Liver (tissue), 9 donors: ENCODE results near the gene COL27A1. TPM values are rescaled to one million over a fixed set of nuclear protein-coding genes. Genes with fewer than 3 reads are reported as not detected.

ENCODE experiments used
- DNase-seq: peaks from one replicate; pipeline ENCODE4 v3.0.0-alpha.2; 2017; ENCODE audit warnings: low spot score
- H3K27ac ChIP-seq, 2 donors: one replicate each; pipeline ENCODE4 v1.7.0; 2013; ENCODE audit warnings: inconsistent platforms in 2 of 2, low read length in 2 of 2, control low read depth in 1 of 2, low read depth in 1 of 2, mild to moderate bottlenecking in 1 of 2
- H3K27me3 ChIP-seq, 4 donors: one replicate each; pipeline versions ENCODE4 v1.6.1 to v1.7.0; 2013; ENCODE audit warnings: low read length in 3 of 4, inconsistent platforms in 1 of 4, mild to moderate bottlenecking in 1 of 4, moderate library complexity in 1 of 4; ENCODE audit not compliant: control insufficient read depth in 4 of 4, insufficient read depth in 4 of 4
- H3K36me3 ChIP-seq, 4 donors: one replicate each; pipeline versions ENCODE4 v1.6.1 to v1.7.0; 2013; ENCODE audit warnings: low read length in 3 of 4, mild to moderate bottlenecking in 3 of 4, low read depth in 1 of 4, moderate library complexity in 1 of 4; ENCODE audit not compliant: control insufficient read depth in 4 of 4, insufficient read depth in 3 of 4
- H3K4me1 ChIP-seq, 4 donors: one replicate each; pipeline versions ENCODE4 v1.6.1 to v1.7.0; 2013; ENCODE audit warnings: low read length in 3 of 4, mild to moderate bottlenecking in 3 of 4, moderate library complexity in 1 of 4; ENCODE audit not compliant: control insufficient read depth in 4 of 4, insufficient read depth in 4 of 4
- H3K4me3 ChIP-seq, 3 donors: one replicate each; pipeline versions ENCODE4 v1.6.1 to v1.7.0; 2013; ENCODE audit warnings: low read length in 3 of 3, control low read depth in 1 of 3, low read depth in 1 of 3, mild to moderate bottlenecking in 1 of 3
- H3K9ac ChIP-seq, 2 donors: one replicate each; pipeline ENCODE4 v1.7.0; 2013; ENCODE audit warnings: low read length in 2 of 2, mild to moderate bottlenecking in 2 of 2, moderate library complexity in 2 of 2, control low read depth in 1 of 2, low read depth in 1 of 2
- H3K9me3 ChIP-seq, 4 donors: one replicate each; pipeline versions ENCODE4 v1.6.1 to v1.7.0; 2013; ENCODE audit warnings: low read length in 3 of 4; ENCODE audit not compliant: control insufficient read depth in 4 of 4
- ATF3 ChIP-seq: IDR thresholded peaks from 2 replicates; pipeline ENCODE4 v1.6.1; 2016; ENCODE audit warnings: antibody characterized with exemption
- CTCF ChIP-seq: fragments of 150-350 bp; IDR thresholded peaks from 2 replicates; pipeline ENCODE4 v1.5.1; 2017; ENCODE audit warnings: improper control_type of control experiment, low read depth, low read length; ENCODE audit not compliant: missing input control
- EGR1 ChIP-seq, 2 donors: IDR thresholded peaks; 2 replicates each; pipeline ENCODE4 v1.6.1; 2016 to 2018; ENCODE audit warnings: antibody characterized with exemption in 2 of 2, low read depth in 2 of 2
- FOXA1 ChIP-seq: IDR thresholded peaks from 2 replicates; pipeline ENCODE4 v1.6.1; 2016; ENCODE audit warnings: antibody characterized with exemption
- FOXA2 ChIP-seq: IDR thresholded peaks from 2 replicates; pipeline ENCODE4 v1.6.1; 2016; ENCODE audit warnings: antibody characterized with exemption
- GABPA ChIP-seq, 2 donors: IDR thresholded peaks in 1 of 2; conservative IDR thresholded peaks in 1 of 2; 2 replicates each; pipeline ENCODE4 v1.6.1; 2016; ENCODE audit warnings: antibody characterized with exemption in 2 of 2, mild to moderate bottlenecking in 1 of 2, moderate library complexity in 1 of 2
- HNF4A ChIP-seq, 2 donors: conservative IDR thresholded peaks; 2 replicates each; pipeline ENCODE4 v1.6.1; 2016; ENCODE audit warnings: antibody characterized with exemption in 2 of 2, mild to moderate bottlenecking in 2 of 2
- HNF4G ChIP-seq: IDR thresholded peaks from 2 replicates; pipeline ENCODE4 v1.6.1; 2016; ENCODE audit warnings: antibody characterized with exemption
- JUND ChIP-seq, 2 donors: IDR thresholded peaks; 2 replicates each; pipeline ENCODE4 v1.6.1; 2016; ENCODE audit warnings: antibody characterized with exemption in 2 of 2
- MAX ChIP-seq: IDR thresholded peaks from 2 replicates; pipeline ENCODE4 v1.6.1; 2016; ENCODE audit warnings: antibody characterized with exemption
- NR2F2 ChIP-seq: IDR thresholded peaks from 2 replicates; pipeline ENCODE4 v1.6.1; 2016; ENCODE audit warnings: antibody characterized with exemption
- RAD21 ChIP-seq, 2 donors: IDR thresholded peaks; 2 replicates each; pipeline ENCODE4 v1.6.1; 2016; ENCODE audit warnings: antibody characterized with exemption in 2 of 2, mild to moderate bottlenecking in 2 of 2
- REST ChIP-seq: IDR thresholded peaks from 2 replicates; pipeline ENCODE4 v1.6.1; 2016; ENCODE audit warnings: antibody characterized with exemption, mild to moderate bottlenecking
- RXRA ChIP-seq, 2 donors: IDR thresholded peaks; 2 replicates each; pipeline ENCODE4 v1.6.1; 2017 to 2018; ENCODE audit warnings: antibody characterized with exemption in 2 of 2, mild to moderate bottlenecking in 1 of 2
- SP1 ChIP-seq: IDR thresholded peaks from 2 replicates; pipeline ENCODE4 v1.6.1; 2018; ENCODE audit warnings: antibody characterized with exemption, mild to moderate bottlenecking
- TAF1 ChIP-seq: conservative IDR thresholded peaks from 2 replicates; pipeline ENCODE4 v1.6.1; 2016; ENCODE audit warnings: antibody characterized with exemption, mild to moderate bottlenecking
- YY1 ChIP-seq: IDR thresholded peaks from 2 replicates; pipeline ENCODE4 v1.6.1; 2016; ENCODE audit warnings: antibody characterized with exemption, mild to moderate bottlenecking
- ZBTB33 ChIP-seq: IDR thresholded peaks from 2 replicates; pipeline ENCODE4 v1.6.1; 2016; ENCODE audit warnings: antibody characterized with exemption
- WGBS: extraction: QIAGEN DNeasy Blood & Tissue Kit; methylation state at CpG from one replicate; pipeline ENCODE4 v1.1.7; 2013; 5-methylcytosine and 5-hydroxymethylcytosine counted together
- polyA plus RNA-seq, 2 donors: library from polyadenylated mRNA; stranded (reverse) in 1 of 2; unstranded in 1 of 2; fragments of 200-250 nt in 1 of 2; fragments of >200 nt in 1 of 2; fragmentation: Nextera tagmentation in 1 of 2; extraction: Ambion mirVana in 1 of 2; gene quantifications; one replicate each; pipeline versions ENCODE4 v1.2.1 to v1.2.3, GENCODE V29; 2013 to 2015
- total RNA-seq, 2 donors: library from RNA; depleted of rRNA; stranded (reverse); fragments of >200 nt; gene quantifications; one replicate each; pipeline ENCODE4 v1.2.3, GENCODE V29; 2014
- donor health status: healthy.
- donor health status: healthy.
- donor health status: healthy.
- donor health status: healthy.
- donor health status: healthy.

The COL27A1 gene
- total and polyA plus RNA-seq, 4 donors, result 7.0 to 20.4 (median 12.0) TPM

- TF ChIP-seq ZBTB33, result no peak
These were observed 71.1 kb downstream of the COL27A1 start (continued) for GRCh38 chr9:114226246-114227055.

- Histone ChIP-seq H3K9me3 (no peaks in the 10 kb centered on the region), H3K27me3 (no peaks in the 10 kb centered on the region), H3K4me1 (peaks cover 2 to 6% (median 3%) of the 10 kb centered on the region in 4 donors), H3K4me3 (no peak overlapping the region), H3K27ac (no peak overlapping the region), H3K36me3 (peaks cover 0 to 5% (median 1%) of the 10 kb centered on the region in 4 donors), H3K9ac (no peak overlapping the region)
- WGBS, result 92% methylated on average over 16 of the region's 16 CpGs
- DNase-seq, result no peak
- no peak for TF ChIP-seq SP1
- TF ChIP-seq FOXA1, result no peak
- no peak for TF ChIP-seq TAF1
- TF ChIP-seq FOXA2, result no peak
- TF ChIP-seq NR2F2, result no peak
- TF ChIP-seq EGR1 (IDR thresholded peaks at IDR 0.05; ENCODE audit: low read depth in 2 of 2), result no peak
- TF ChIP-seq HNF4A (conservative IDR thresholded peaks at IDR 0.05), result no peak
- TF ChIP-seq REST, result no peak
- no peak for TF ChIP-seq RXRA (IDR thresholded peaks at IDR 0.05)
- no peak for TF ChIP-seq RAD21 (IDR thresholded peaks at IDR 0.05)
- no peak for TF ChIP-seq HNF4G
- TF ChIP-seq CTCF, result no peak
- TF ChIP-seq YY1, result no peak
- TF ChIP-seq ZBTB33, result no peak
- TF ChIP-seq MAX, result no peak
- no peak for TF ChIP-seq ATF3
- no peak for TF ChIP-seq JUND (IDR thresholded peaks at IDR 0.05)
- no peak for TF ChIP-seq GABPA (IDR thresholded peaks at IDR 0.05 in 1 of 2, conservative IDR thresholded peaks at IDR 0.05 in 1 of 2)
These were observed 72.1 kb downstream of the COL27A1 start for GRCh38 chr9:114227288-114228015.
